Activated naive CD4-positive, alpha-beta T cell treated with anti-CD3 and anti-CD28 coated beads, Interleukin-2, amount 50 U/mL, for 24 hours (primary cell): Measurements from ENCODE around the gene CYYR1.
"Not testable (repeated sequence)": the region's sequence is repeated elsewhere in the genome, so short reads cannot be mapped to it uniquely, and the experiment has no call there.

Experiments used
- H3K27ac Mint-ChIP-seq: one replicate; pipeline ENCODE4 v1.8.0; 2021; ENCODE audit warnings: mild to moderate bottlenecking, mixed read lengths
- H3K27me3 Mint-ChIP-seq: one replicate; pipeline ENCODE4 v1.8.0; 2021; ENCODE audit warnings: mixed read lengths
- H3K36me3 Mint-ChIP-seq: one replicate; pipeline ENCODE4 v1.8.0; 2021; ENCODE audit warnings: mixed read lengths
- H3K4me1 Mint-ChIP-seq: one replicate; pipeline ENCODE4 v1.8.0; 2021; ENCODE audit warnings: mixed read lengths
- H3K4me3 Mint-ChIP-seq: one replicate; pipeline ENCODE4 v1.8.0; 2021; ENCODE audit warnings: mild to moderate bottlenecking, mixed read lengths
- H3K9me3 Mint-ChIP-seq: one replicate; pipeline ENCODE4 v1.8.0; 2021; ENCODE audit warnings: mixed read lengths

CYYR1 gene

DNA sequence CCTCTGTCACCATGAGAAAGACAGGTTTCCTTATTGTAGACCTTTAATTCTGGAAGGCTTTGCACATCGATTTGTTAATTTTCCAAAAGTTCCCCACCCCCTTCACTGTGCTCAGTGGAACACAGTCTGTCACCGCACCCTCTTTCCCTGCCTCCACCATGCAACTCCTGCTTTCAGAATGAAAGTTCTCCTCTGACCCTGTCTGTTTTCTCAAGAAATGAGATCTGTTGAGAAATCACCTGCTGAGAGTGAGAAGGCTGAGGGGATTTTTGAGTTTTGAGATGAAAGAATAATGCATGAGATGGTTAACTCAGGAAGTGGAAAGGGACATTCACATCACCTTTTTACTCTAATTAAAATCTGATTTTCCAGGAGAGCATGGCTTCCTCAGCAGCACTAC, 99.6 kb downstream of the CYYR1 start:
- peaks cover 4% of the 10 kb centered on the region for H3K9me3 Mint-ChIP-seq
- peaks cover 2% of the 10 kb centered on the region for H3K27me3 Mint-ChIP-seq
- H3K4me1 Mint-ChIP-seq: no peaks in the 10 kb centered on the region
- H3K36me3 Mint-ChIP-seq: no peaks in the 10 kb centered on the region
- no peak overlapping the region for H3K27ac Mint-ChIP-seq
- no peak overlapping the region for H3K4me3 Mint-ChIP-seq

DNA sequence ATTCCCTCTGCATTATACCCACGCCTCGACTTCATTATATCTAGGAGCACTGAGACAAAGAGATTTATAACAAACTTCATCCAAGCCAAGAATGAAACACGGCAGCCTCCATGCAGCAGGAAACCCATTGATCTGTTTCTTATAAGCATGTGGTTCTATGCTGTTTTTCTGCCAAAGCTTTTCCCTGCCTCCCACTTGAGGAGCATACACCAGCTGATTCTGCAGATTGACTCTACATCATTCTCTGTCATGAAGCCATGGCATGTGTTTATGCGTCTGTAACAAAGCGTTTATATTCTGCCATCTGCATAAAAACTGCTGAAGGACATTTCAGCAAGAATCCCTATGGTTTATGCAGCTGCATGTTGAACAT, 102.0 kb downstream of the CYYR1 start:
- H3K9me3 Mint-ChIP-seq: peaks cover 4% of the 10 kb centered on the region
- H3K27ac Mint-ChIP-seq: no peak overlapping the region
- no peaks in the 10 kb centered on the region for H3K4me1 Mint-ChIP-seq
- no peaks in the 10 kb centered on the region for H3K36me3 Mint-ChIP-seq
- peaks cover 2% of the 10 kb centered on the region for H3K27me3 Mint-ChIP-seq
- H3K4me3 Mint-ChIP-seq: no peak overlapping the region

- no peak overlapping the region for H3K4me3 Mint-ChIP-seq
- H3K27ac Mint-ChIP-seq: no peak overlapping the region
- no peaks in the 10 kb centered on the region for H3K36me3 Mint-ChIP-seq
- H3K9me3 Mint-ChIP-seq: peaks cover 4% of the 10 kb centered on the region
- H3K27me3 Mint-ChIP-seq: peaks cover 2% of the 10 kb centered on the region
- H3K4me1 Mint-ChIP-seq: no peaks in the 10 kb centered on the region
These were observed 102.6 kb downstream of the CYYR1 start for GRCh38 chr21:26470351-26471098.

DNA sequence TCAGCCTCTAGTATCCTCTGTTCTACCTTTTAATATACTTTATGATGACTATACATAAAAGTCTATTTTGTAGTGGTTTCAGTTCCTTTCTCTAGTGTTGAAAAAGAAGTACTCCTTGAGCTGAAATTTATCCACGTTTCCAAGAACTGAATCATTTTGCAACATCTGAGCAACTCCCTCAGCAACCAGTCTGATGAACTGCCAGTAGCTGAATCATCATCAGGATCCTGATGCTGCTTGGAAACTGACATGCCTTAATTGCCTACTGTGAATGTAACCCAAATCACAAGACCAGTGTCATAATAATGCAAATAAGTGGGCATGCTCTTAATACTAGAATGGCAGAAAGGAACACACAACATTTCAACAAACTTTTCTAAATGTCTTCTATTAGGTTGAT, 103.3 kb downstream of the CYYR1 start:
- H3K4me1 Mint-ChIP-seq: no peaks in the 10 kb centered on the region
- no peaks in the 10 kb centered on the region for H3K36me3 Mint-ChIP-seq
- no peak overlapping the region for H3K27ac Mint-ChIP-seq
- H3K4me3 Mint-ChIP-seq: no peak overlapping the region
- peaks cover 4% of the 10 kb centered on the region for H3K9me3 Mint-ChIP-seq
- H3K27me3 Mint-ChIP-seq: peaks cover 2% of the 10 kb centered on the region

- no peaks in the 10 kb centered on the region for H3K4me1 Mint-ChIP-seq
- H3K36me3 Mint-ChIP-seq: no peaks in the 10 kb centered on the region
- H3K27me3 Mint-ChIP-seq: no peaks in the 10 kb centered on the region
- no peak overlapping the region for H3K4me3 Mint-ChIP-seq
- no peak overlapping the region for H3K27ac Mint-ChIP-seq
- H3K9me3 Mint-ChIP-seq: no peaks in the 10 kb centered on the region
These were observed 107.2 kb downstream of the CYYR1 start for GRCh38 chr21:26465916-26466315.

DNA sequence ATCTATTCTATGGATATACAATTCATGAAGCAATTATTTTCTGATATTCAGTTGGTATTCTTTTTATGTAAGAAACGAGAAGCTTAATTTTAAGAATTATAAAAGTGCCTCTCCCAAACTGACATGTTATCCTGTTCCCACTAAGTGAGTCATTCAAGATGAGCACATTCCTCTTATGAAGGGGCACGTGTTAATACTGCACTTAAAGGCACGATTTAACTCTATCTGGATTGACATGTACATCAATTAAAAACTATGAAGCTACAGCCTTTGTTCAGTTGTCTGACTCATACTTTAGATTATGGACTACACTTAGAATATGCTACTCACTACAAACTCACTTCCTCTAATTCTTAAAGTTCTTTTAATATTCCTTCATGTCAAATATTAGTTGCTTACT, 111.6 kb downstream of the CYYR1 start:
- Mint-ChIP-seq H3K27me3 (peaks cover 2% of the 10 kb centered on the region), H3K9me3 (no peaks in the 10 kb centered on the region), H3K27ac (no peak overlapping the region), H3K4me3 (no peak overlapping the region), H3K36me3 (no peaks in the 10 kb centered on the region), H3K4me1 (no peaks in the 10 kb centered on the region)

- Mint-ChIP-seq H3K36me3 (no peaks in the 10 kb centered on the region), H3K27me3 (peaks cover 2% of the 10 kb centered on the region), H3K4me3 (no peak overlapping the region), H3K4me1 (no peaks in the 10 kb centered on the region), H3K9me3 (no peaks in the 10 kb centered on the region), H3K27ac (no peak overlapping the region)
These were observed 112.5 kb downstream of the CYYR1 start for GRCh38 chr21:26460621-26461020.

DNA sequence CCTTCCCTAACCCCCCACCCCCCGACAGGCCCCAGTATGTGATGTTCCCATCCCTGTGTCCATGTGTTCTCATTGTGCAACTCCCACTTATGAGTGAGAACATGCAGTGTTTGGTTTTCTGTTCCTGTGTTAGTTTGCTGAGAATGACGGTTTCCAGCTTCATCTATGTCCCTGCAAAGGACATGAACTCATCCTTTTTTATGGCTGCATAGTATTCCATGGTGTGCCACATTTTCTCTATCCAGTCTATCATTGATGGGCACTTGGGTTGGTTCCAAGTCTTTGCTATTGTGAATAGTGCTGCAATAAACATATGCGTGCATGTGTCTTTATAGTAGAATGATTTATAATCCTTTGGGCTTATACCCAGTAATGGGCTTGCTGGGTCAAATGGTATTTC, 114.2 kb downstream of the CYYR1 start:
- H3K27me3 Mint-ChIP-seq, H3K27ac Mint-ChIP-seq, H3K9me3 Mint-ChIP-seq, H3K4me1 Mint-ChIP-seq, H3K4me3 Mint-ChIP-seq, H3K36me3 Mint-ChIP-seq: not testable (repeated sequence)

- Mint-ChIP-seq H3K36me3 (no peaks in the 10 kb centered on the region), H3K27me3 (peaks cover 2% of the 10 kb centered on the region), H3K27ac (no peak overlapping the region), H3K4me3 (no peak overlapping the region), H3K9me3 (no peaks in the 10 kb centered on the region), H3K4me1 (no peaks in the 10 kb centered on the region)
These were observed 115.3 kb downstream of the CYYR1 start for GRCh38 chr21:26457817-26458216.

DNA sequence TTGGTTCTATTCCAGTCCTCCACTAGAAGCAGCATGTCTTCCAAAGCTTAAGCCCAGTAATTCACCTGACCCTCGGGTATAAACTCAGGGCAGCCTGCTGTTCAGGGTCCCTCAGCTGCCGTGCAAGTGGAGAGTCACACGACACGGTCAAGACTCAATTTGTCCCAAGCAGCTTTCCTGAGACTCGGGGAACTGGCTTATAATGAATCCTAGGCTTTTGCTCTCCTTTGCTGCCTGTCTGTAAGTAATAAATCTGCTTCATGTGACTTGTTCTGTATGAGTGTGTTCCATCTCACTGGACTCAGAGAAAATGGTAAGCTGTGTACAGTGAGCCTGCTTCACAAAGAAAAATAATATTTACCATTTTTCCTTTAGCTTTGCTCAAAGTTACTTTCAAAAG, 119.8 kb downstream of the CYYR1 start:
- Mint-ChIP-seq H3K27me3 (no peaks in the 10 kb centered on the region), H3K9me3 (no peaks in the 10 kb centered on the region), H3K36me3 (no peaks in the 10 kb centered on the region), H3K27ac (no peak overlapping the region), H3K4me1 (no peaks in the 10 kb centered on the region), H3K4me3 (no peak overlapping the region)

- H3K36me3 Mint-ChIP-seq: no peaks in the 10 kb centered on the region
- no peaks in the 10 kb centered on the region for H3K27me3 Mint-ChIP-seq
- no peak overlapping the region for H3K27ac Mint-ChIP-seq
- H3K4me3 Mint-ChIP-seq: no peak overlapping the region
- no peaks in the 10 kb centered on the region for H3K9me3 Mint-ChIP-seq
- H3K4me1 Mint-ChIP-seq: no peaks in the 10 kb centered on the region
These were observed 121.9 kb downstream of the CYYR1 start for GRCh38 chr21:26451081-26451740.

GRCh38 chr21:26449161-26449560, 123.9 kb downstream of the CYYR1 start:
- Mint-ChIP-seq H3K9me3 (no peaks in the 10 kb centered on the region), H3K4me1 (no peaks in the 10 kb centered on the region), H3K27ac (no peak overlapping the region), H3K36me3 (no peaks in the 10 kb centered on the region), H3K27me3 (no peaks in the 10 kb centered on the region), H3K4me3 (no peak overlapping the region)

- H3K4me1 Mint-ChIP-seq: no peaks in the 10 kb centered on the region
These were observed 124.3 kb downstream of the CYYR1 start for GRCh38 chr21:26448751-26449150.

GRCh38 chr21:26447932-26448475, 125.1 kb downstream of the CYYR1 start:
- no peaks in the 10 kb centered on the region for H3K27me3 Mint-ChIP-seq
- no peak overlapping the region for H3K27ac Mint-ChIP-seq
- H3K4me3 Mint-ChIP-seq: no peak overlapping the region
- H3K4me1 Mint-ChIP-seq: no peaks in the 10 kb centered on the region
- H3K36me3 Mint-ChIP-seq: no peaks in the 10 kb centered on the region
- H3K9me3 Mint-ChIP-seq: no peaks in the 10 kb centered on the region

More at GRCh38 chr21:26448751-26449150, 124.3 kb downstream of the CYYR1 start:
- Mint-ChIP-seq H3K36me3 (no peaks in the 10 kb centered on the region), H3K27me3 (no peaks in the 10 kb centered on the region), H3K9me3 (no peaks in the 10 kb centered on the region), H3K4me3 (no peak overlapping the region), H3K27ac (no peak overlapping the region)

DNA sequence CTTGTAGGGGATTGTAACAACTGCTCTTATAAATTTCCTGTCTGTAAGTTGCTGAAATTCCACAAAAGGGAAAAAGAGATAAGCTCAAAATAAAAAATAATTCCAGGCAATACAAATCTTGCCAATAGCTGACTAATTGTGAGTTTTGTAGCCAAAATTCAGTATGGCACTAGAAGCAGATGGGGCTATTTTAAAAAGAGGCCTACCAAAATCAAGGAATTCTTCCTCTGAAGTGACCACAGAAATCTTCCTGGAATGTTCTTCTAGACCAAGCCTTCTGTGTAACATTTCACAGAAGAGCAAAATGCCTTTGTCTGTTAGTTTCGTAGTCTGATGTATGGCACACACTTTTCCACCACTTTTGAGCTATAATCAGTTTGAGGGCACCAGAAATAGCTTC, 127.6 kb downstream of the CYYR1 start:
- Mint-ChIP-seq H3K9me3 (no peaks in the 10 kb centered on the region), H3K4me1 (no peaks in the 10 kb centered on the region), H3K27me3 (no peaks in the 10 kb centered on the region), H3K36me3 (no peaks in the 10 kb centered on the region), H3K27ac (no peak overlapping the region), H3K4me3 (no peak overlapping the region)

DNA sequence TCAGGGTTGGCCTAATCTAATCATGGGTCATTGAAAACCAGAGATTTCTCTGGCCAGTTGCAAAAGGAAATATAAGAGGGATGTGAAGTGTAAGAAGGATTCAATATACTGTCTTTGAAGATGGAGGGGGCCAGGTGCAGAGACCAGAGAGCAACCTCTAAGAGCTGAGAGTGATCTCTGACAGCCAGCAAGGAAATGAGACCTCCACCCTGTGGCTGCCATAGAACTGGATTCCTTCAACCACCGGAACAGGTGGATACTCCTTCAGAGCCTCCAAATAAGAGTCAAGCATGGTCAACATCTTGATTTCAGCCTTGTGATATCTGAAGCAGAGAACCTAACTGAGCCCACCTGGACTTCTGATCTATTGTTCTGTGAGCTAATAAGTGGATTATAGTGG, 128.4 kb downstream of the CYYR1 start:
- H3K27me3 Mint-ChIP-seq: no peaks in the 10 kb centered on the region
- no peak overlapping the region for H3K27ac Mint-ChIP-seq
- H3K36me3 Mint-ChIP-seq: no peaks in the 10 kb centered on the region
- H3K4me3 Mint-ChIP-seq: no peak overlapping the region
- no peaks in the 10 kb centered on the region for H3K9me3 Mint-ChIP-seq
- H3K4me1 Mint-ChIP-seq: no peaks in the 10 kb centered on the region
